HCT116 (cell line): Measurements from ENCODE around the gene KIF1A. TPM values are rescaled to one million over a fixed set of nuclear protein-coding genes. Genes with fewer than 3 reads are reported as not detected.
A peak's percentile ranks its signal among the peaks of the same experiment; 100 is the strongest.

Experiments
- ATAC-seq: fragments of 200-7000 bp; cut with Tn5 transposase; 2 replicates; pipeline ENCODE4 v1.9.1; 2020; ENCODE audit warnings: mild to moderate bottlenecking, moderate library complexity
- BruUV-seq: library from RNA; stranded (reverse); fragments of 400-500 nt; replicated peaks from 2 replicates; lab custom pipeline; 2021; lab: Mats Ljungman, UMichigan
- CTCF ChIA-PET: fragments of 300-600 bp; sonication (Branson Sonifier 250); formaldehyde crosslinking; loops from one replicate; lab custom pipeline; 2021; ENCODE audit warnings: antibody characterized with exemption; lab: Charles Lee
- POLR2A ChIA-PET: fragments of 300-600, 350-600 bp; sonication (Branson Sonifier 250); formaldehyde crosslinking; loops from one replicate; lab custom pipeline; 2021; ENCODE audit warnings: antibody characterized with exemption; lab: Charles Lee
- RAD21 ChIA-PET, 2 experiments: fragments of 300-600 bp; sonication (Branson Sonifier 250); formaldehyde crosslinking; loops; one replicate each; lab custom pipeline; 2023; ENCODE audit warnings: low total read pairs in 2 of 2; ENCODE audit not compliant: uncharacterized antibody in 2 of 2, unreplicated experiment in 2 of 2, low non-redundant PET in 1 of 2; lab: Charles Lee
- DNase-seq: peaks from one replicate; pipeline ENCODE4 v3.0.0-alpha.2; 2010; ENCODE audit warnings: low read depth, low spot score
- H2AFZ ChIP-seq: fragments of 200-600 bp; shearing (Covaris generic), sonication (generic); 2 replicates; pipeline ENCODE4 v1.6.1; 2017; ENCODE audit warnings: low read depth, mixed run types, mixed read lengths, antibody characterized with exemption, low read length; ENCODE audit not compliant: poor library complexity, severe bottlenecking
- H3K27ac ChIP-seq: 2 replicates; pipeline ENCODE4 v1.5.1; 2012; ENCODE audit warnings: low read depth, low read length
- H3K27me3 ChIP-seq: fragments of 200-600 bp; sonication (generic); 2 replicates; pipeline ENCODE4 v1.6.1; 2016; ENCODE audit warnings: mixed run types, low read length, mixed read lengths; ENCODE audit not compliant: insufficient read depth
- H3K36me3 ChIP-seq, 2 experiments: fragments of 200-500 bp in 1 of 2; fragments of 200-600 bp in 1 of 2; sonication (Bioruptor generic) in 1 of 2; sonication (generic) in 1 of 2; 2 replicates each; pipeline versions ENCODE4 v1.5.1 to v1.6.1; 2014 to 2016; ENCODE audit warnings: low read length in 2 of 2, inconsistent platforms in 1 of 2, mixed read lengths in 1 of 2, mixed run types in 1 of 2; ENCODE audit not compliant: insufficient read depth in 2 of 2, control insufficient read depth in 1 of 2
- H3K4me1 ChIP-seq, 2 experiments: fragments of 200-600 bp in 1 of 2; sonication (generic) in 1 of 2; 2 replicates each; pipeline versions ENCODE4 v1.5.1 to v1.6.1; 2012 to 2017; ENCODE audit warnings: low read length in 2 of 2, inconsistent platforms in 1 of 2, mild to moderate bottlenecking in 1 of 2, mixed read lengths in 1 of 2, mixed run types in 1 of 2, moderate library complexity in 1 of 2; ENCODE audit not compliant: insufficient read depth in 2 of 2, control insufficient read depth in 1 of 2
- H3K4me2 ChIP-seq: fragments of 200-600 bp; sonication (generic); 2 replicates; pipeline ENCODE4 v1.6.1; 2017; ENCODE audit warnings: mixed run types, low read length, mixed read lengths
- H3K4me3 ChIP-seq, 2 experiments: fragments of 200-600 bp in 1 of 2; sonication (generic) in 1 of 2; replicated peaks in 1 of 2; 2 replicates each; pipeline ENCODE4 v1.5.1; 2011 to 2016; ENCODE audit warnings: low read length in 2 of 2, control low read depth in 1 of 2, low read depth in 1 of 2, mild to moderate bottlenecking in 1 of 2, mixed read lengths in 1 of 2, mixed run types in 1 of 2
- H3K79me2 ChIP-seq: fragments of 200-600 bp; sonication (generic); 2 replicates; pipeline ENCODE4 v1.6.1; 2017; ENCODE audit warnings: mild to moderate bottlenecking, mixed run types, low read length, moderate library complexity, mixed read lengths; ENCODE audit not compliant: insufficient read depth
- H3K9ac ChIP-seq: fragments of 200-600 bp; sonication (generic); 2 replicates; pipeline ENCODE4 v1.6.1; 2016; ENCODE audit warnings: low read length, mixed read lengths
- H3K9me2 ChIP-seq: fragments of 200-600 bp; sonication (generic), shearing (Covaris generic); 2 replicates; pipeline ENCODE4 v1.6.1; 2017; ENCODE audit warnings: mixed run types, mild to moderate bottlenecking, moderate library complexity; ENCODE audit not compliant: insufficient read depth
- H3K9me3 ChIP-seq, 2 experiments: fragments of 200-500 bp in 1 of 2; fragments of 200-600 bp in 1 of 2; sonication (Bioruptor generic) in 1 of 2; sonication (generic) in 1 of 2; 2 replicates each; pipeline ENCODE4 v1.6.1; 2014 to 2017; ENCODE audit warnings: low read length in 2 of 2, mixed read lengths in 2 of 2, inconsistent platforms in 1 of 2, low read depth in 1 of 2, mild to moderate bottlenecking in 1 of 2, mixed run types in 1 of 2, moderate library complexity in 1 of 2; ENCODE audit not compliant: control insufficient read depth in 1 of 2, insufficient read depth in 1 of 2
- H4K20me1 ChIP-seq: fragments of 200-600 bp; sonication (generic), shearing (Covaris generic); 2 replicates; pipeline ENCODE4 v1.6.1; 2017; ENCODE audit warnings: mixed run types, mild to moderate bottlenecking, moderate library complexity; ENCODE audit not compliant: insufficient read depth
- CBX3 ChIP-seq: IDR thresholded peaks from 2 replicates; pipeline ENCODE4 v1.6.1; 2012; ENCODE audit warnings: low read depth
- CEBPB ChIP-seq: IDR thresholded peaks from 2 replicates; pipeline ENCODE4 v1.6.1; 2012; ENCODE audit warnings: low read depth
- EGR1 ChIP-seq: IDR thresholded peaks from 2 replicates; pipeline ENCODE4 v1.6.1; 2012; ENCODE audit warnings: low read depth
- ELF1 ChIP-seq: IDR thresholded peaks from 2 replicates; pipeline ENCODE4 v1.6.1; 2012; ENCODE audit warnings: low read depth, borderline replicate concordance
- FOSL1 ChIP-seq: IDR thresholded peaks from 2 replicates; pipeline ENCODE4 v1.6.1; 2012; ENCODE audit warnings: low read depth
- JUND ChIP-seq: IDR thresholded peaks from 2 replicates; pipeline ENCODE4 v1.6.1; 2012
- MAX ChIP-seq: IDR thresholded peaks from 2 replicates; pipeline ENCODE4 v1.6.1; 2012
- POLR2AphosphoS5 ChIP-seq: IDR thresholded peaks from 2 replicates; pipeline ENCODE4 v1.6.1; 2011; ENCODE audit warnings: mild to moderate bottlenecking, low read depth, low read length, moderate library complexity
- REST ChIP-seq: IDR thresholded peaks from 2 replicates; pipeline ENCODE4 v1.6.1; 2012; ENCODE audit warnings: low read depth
- SIN3A ChIP-seq: IDR thresholded peaks from 2 replicates; pipeline ENCODE4 v1.6.1; 2012; ENCODE audit warnings: low read depth
- SP1 ChIP-seq: IDR thresholded peaks from 2 replicates; pipeline ENCODE4 v1.6.1; 2012; ENCODE audit warnings: low read depth
- SRF ChIP-seq: IDR thresholded peaks from 2 replicates; pipeline ENCODE4 v1.6.1; 2012; ENCODE audit warnings: low read depth
- TCF7L2 ChIP-seq: IDR thresholded peaks from 2 replicates; pipeline ENCODE4 v1.7.0; 2011; ENCODE audit warnings: borderline replicate concordance, inconsistent platforms; ENCODE audit not compliant: insufficient read depth, insufficient read length; ENCODE audit errors: extremely low read depth
- YY1 ChIP-seq: IDR thresholded peaks from 2 replicates; pipeline ENCODE4 v1.6.1; 2011; ENCODE audit warnings: low read length, low read depth, moderate library complexity, mild to moderate bottlenecking; ENCODE audit not compliant: insufficient replicate concordance; ENCODE audit errors: extremely low read depth
- ZFX ChIP-seq: fragments of 450-650 bp; IDR thresholded peaks from 2 replicates; pipeline ENCODE4 v1.6.1; 2017
- ZNF274 ChIP-seq: fragments of 200-500 bp; sonication (Bioruptor generic); IDR thresholded peaks from 2 replicates; pipeline ENCODE4 v1.6.1; 2014; ENCODE audit warnings: mild to moderate bottlenecking, low read depth, low read length, inconsistent platforms
- intact Hi-C: fragments of 100-400 bp; cut with micrococcal nuclease; formaldehyde crosslinking; loops from 2 replicates; pipeline ENCODE4 v1.10.0; 2022
- total RNA-seq: library from RNA; stranded (reverse); gene quantifications from one replicate; pipeline ENCODE4 v1.2.1, GENCODE V29; 2021; ENCODE audit not compliant: unreplicated experiment
- TF ChIP-seq, protein P1 (sequence below): IDR thresholded peaks from 2 replicates; pipeline ENCODE4 v1.6.1; 2011; ENCODE audit warnings: mild to moderate bottlenecking, low read length, moderate library complexity; ENCODE audit not compliant: insufficient replicate concordance; ENCODE audit errors: extremely low read depth
- TF ChIP-seq, protein P2 (sequence below): IDR thresholded peaks from 2 replicates; pipeline ENCODE4 v1.6.1; 2012

KIF1A gene
- total RNA-seq, 1 experiment from 2014 or later = 0.27 TPM

GRCh38 chr2:240716130-240716798 lies 103.8 kb downstream of the KIF1A start (continued):
- no peak for TF ChIP-seq YY1
- TF ChIP-seq, all 23 proteins: peak for 0

GRCh38 chr2:240714747-240715725 lies 105.0 kb downstream of the KIF1A start:
- Histone ChIP-seq H3K27me3 (no peaks in the 10 kb centered on the region), H3K27ac (no peak overlapping the region), H3K4me2 (no peak overlapping the region), H3K4me1 (no peaks in the 10 kb centered on the region), H4K20me1 (no peaks in the 10 kb centered on the region), H3K79me2 (no peaks in the 10 kb centered on the region), H3K9me3 (no peaks in the 10 kb centered on the region), H2AFZ (no peak overlapping the region), H3K36me3 (no peaks in the 10 kb centered on the region), H3K9me2 (no peaks in the 10 kb centered on the region), H3K4me3 (no peak overlapping the region), H3K9ac (no peak overlapping the region)
- DNase-seq (no peak), ATAC-seq (peak; percentile 44; the same call in 1 of the 2 replicates)
- POLR2A ChIA-PET = no interaction called here
- no TSS peak for BruUV-seq
- RAD21 ChIA-PET = no interaction called here
- intact Hi-C loops = no loop called here
- CTCF ChIA-PET = no interaction called here
- no peak for TF ChIP-seq SP1
- TF ChIP-seq SIN3A = no peak
- TF ChIP-seq POLR2AphosphoS5 = no peak
- no peak for TF ChIP-seq MAX
- TF ChIP-seq FOSL1 = no peak
- no peak for TF ChIP-seq EGR1
- no peak for TF ChIP-seq ZFX
- no peak for TF ChIP-seq ZNF274
- no peak for TF ChIP-seq REST
- TF ChIP-seq CBX3 = no peak
- no peak for TF ChIP-seq JUND
- no peak for TF ChIP-seq SRF
- no peak for TF ChIP-seq CEBPB
- TF ChIP-seq YY1 = no peak
- TF ChIP-seq, protein P1, sequence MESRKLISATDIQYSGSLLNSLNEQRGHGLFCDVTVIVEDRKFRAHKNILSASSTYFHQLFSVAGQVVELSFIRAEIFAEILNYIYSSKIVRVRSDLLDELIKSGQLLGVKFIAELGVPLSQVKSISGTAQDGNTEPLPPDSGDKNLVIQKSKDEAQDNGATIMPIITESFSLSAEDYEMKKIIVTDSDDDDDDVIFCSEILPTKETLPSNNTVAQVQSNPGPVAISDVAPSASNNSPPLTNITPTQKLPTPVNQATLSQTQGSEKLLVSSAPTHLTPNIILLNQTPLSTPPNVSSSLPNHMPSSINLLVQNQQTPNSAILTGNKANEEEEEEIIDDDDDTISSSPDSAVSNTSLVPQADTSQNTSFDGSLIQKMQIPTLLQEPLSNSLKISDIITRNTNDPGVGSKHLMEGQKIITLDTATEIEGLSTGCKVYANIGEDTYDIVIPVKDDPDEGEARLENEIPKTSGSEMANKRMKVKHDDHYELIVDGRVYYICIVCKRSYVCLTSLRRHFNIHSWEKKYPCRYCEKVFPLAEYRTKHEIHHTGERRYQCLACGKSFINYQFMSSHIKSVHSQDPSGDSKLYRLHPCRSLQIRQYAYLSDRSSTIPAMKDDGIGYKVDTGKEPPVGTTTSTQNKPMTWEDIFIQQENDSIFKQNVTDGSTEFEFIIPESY = no peak
- TF ChIP-seq, protein P2, sequence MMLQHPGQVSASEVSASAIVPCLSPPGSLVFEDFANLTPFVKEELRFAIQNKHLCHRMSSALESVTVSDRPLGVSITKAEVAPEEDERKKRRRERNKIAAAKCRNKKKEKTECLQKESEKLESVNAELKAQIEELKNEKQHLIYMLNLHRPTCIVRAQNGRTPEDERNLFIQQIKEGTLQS = no peak
- TF ChIP-seq ELF1 = no peak
- no peak for TF ChIP-seq TCF7L2
